ENCODE results near the gene LIN28B.

The LIN28B gene

GRCh38 chr6:105109955-105110895 lies 153.3 kb downstream of the LIN28B start:
- Histone ChIP-seq H3K27ac (peak overlapping the region; percentile 72), H3K79me2 (ENCODE audit: insufficient read depth, low read depth) (no peaks in the 10 kb centered on the region), H3K27me3 (ENCODE audit: insufficient read depth, low read depth) (no peaks in the 10 kb centered on the region), H3K9ac (no peak overlapping the region; the same call in 1 of the 2 replicates), H4K20me1 (ENCODE audit: insufficient read depth) (no peaks in the 10 kb centered on the region), H3K4me1 (ENCODE audit: low read depth, poor library complexity, severe bottlenecking) (peaks cover 36% of the 10 kb centered on the region), H2AFZ (ENCODE audit: low read depth) (peak overlapping the region; percentile 30; the same call in 1 of the 2 replicates), H3K36me3 (ENCODE audit: insufficient read depth) (no peaks in the 10 kb centered on the region), H3K4me3 (IDR thresholded peaks at IDR 0.05; ENCODE audit: insufficient read depth, low read depth, low read length) (no peak overlapping the region), H3K4me2 (peak overlapping the region; percentile 73)
- no peak for TF ChIP-seq CTCF (conservative IDR thresholded peaks at IDR 0.05; ENCODE audit: low read depth, low read length)

DNA sequence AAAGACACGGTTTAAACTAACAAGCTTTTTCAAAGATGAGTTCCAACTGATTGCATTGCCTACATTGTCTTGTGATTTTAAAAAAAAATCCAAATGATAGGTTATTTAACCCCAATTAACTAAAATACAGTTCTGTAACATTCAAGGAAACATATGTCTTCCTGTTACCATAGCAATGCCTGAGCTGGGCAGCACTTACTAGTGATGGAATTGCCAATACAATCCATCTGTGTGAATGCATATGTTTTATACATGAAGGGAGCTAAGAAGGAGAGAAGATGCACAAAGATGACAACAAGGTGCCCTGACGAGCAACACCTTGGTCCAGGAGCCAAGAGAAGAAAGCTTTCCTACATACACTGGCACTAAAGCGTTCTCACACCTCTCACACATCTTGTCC lies 154.2 kb downstream of the LIN28B start:
- Histone ChIP-seq H4K20me1 (ENCODE audit: insufficient read depth) (no peaks in the 10 kb centered on the region), H3K4me2 (peak overlapping the region; percentile 73; the same call in 1 of the 2 replicates), H2AFZ (ENCODE audit: low read depth) (no peak overlapping the region), H3K9ac (no peak overlapping the region), H3K27me3 (ENCODE audit: insufficient read depth, low read depth) (no peaks in the 10 kb centered on the region), H3K4me3 (IDR thresholded peaks at IDR 0.05; ENCODE audit: insufficient read depth, low read depth, low read length) (no peak overlapping the region), H3K79me2 (ENCODE audit: insufficient read depth, low read depth) (no peaks in the 10 kb centered on the region), H3K27ac (peak overlapping the region; percentile 72; the same call in 1 of the 2 replicates), H3K36me3 (ENCODE audit: insufficient read depth) (no peaks in the 10 kb centered on the region), H3K4me1 (ENCODE audit: low read depth, poor library complexity, severe bottlenecking) (peaks cover 36% of the 10 kb centered on the region)
- TF ChIP-seq CTCF (conservative IDR thresholded peaks at IDR 0.05; ENCODE audit: low read depth, low read length) = no peak

- no peaks in the 10 kb centered on the region for H3K36me3 ChIP-seq (ENCODE audit: insufficient read depth)
- no peak overlapping the region for H2AFZ ChIP-seq (ENCODE audit: low read depth)
- TF ChIP-seq CTCF (conservative IDR thresholded peaks at IDR 0.05; ENCODE audit: low read depth, low read length) = no peak
- no peak overlapping the region; the same call in 1 of the 2 replicates for H3K4me2 ChIP-seq
- no peak overlapping the region for H3K9ac ChIP-seq
- H3K4me1 ChIP-seq (ENCODE audit: low read depth, poor library complexity, severe bottlenecking) = peaks cover 36% of the 10 kb centered on the region
- no peaks in the 10 kb centered on the region for H4K20me1 ChIP-seq (ENCODE audit: insufficient read depth)
- H3K4me3 ChIP-seq (IDR thresholded peaks at IDR 0.05; ENCODE audit: insufficient read depth, low read depth, low read length) = no peak overlapping the region
- no peaks in the 10 kb centered on the region for H3K27me3 ChIP-seq (ENCODE audit: insufficient read depth, low read depth)
- no peak overlapping the region for H3K27ac ChIP-seq
- no peaks in the 10 kb centered on the region for H3K79me2 ChIP-seq (ENCODE audit: insufficient read depth, low read depth)
These were observed 155.0 kb downstream of the LIN28B start for GRCh38 chr6:105111871-105112270.

DNA sequence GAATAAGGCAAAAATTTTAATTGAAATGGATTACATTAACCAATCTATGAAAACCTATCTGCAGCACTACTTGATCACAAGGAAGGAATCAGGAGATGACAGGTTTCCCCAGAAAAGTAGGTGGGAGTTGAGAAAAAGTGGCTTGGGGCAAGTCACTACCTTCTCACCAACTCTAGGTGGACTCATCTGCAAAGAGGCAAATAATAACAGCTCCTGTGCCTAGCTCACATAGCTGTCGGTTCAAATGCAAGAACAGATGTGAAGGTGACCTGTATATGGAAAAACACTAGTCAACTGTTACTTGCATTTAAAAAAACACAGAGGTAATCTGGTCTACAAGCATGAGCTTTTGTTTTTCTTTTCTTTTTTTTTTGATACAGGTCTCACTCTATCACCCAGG lies 155.7 kb downstream of the LIN28B start:
- no peak overlapping the region for H2AFZ ChIP-seq (ENCODE audit: low read depth)
- no peak overlapping the region for H3K27ac ChIP-seq
- no peaks in the 10 kb centered on the region for H3K36me3 ChIP-seq (ENCODE audit: insufficient read depth)
- no peak overlapping the region for H3K9ac ChIP-seq
- H3K4me2 ChIP-seq = no peak overlapping the region
- H3K4me1 ChIP-seq (ENCODE audit: low read depth, poor library complexity, severe bottlenecking) = peaks cover 36% of the 10 kb centered on the region
- H4K20me1 ChIP-seq (ENCODE audit: insufficient read depth) = no peaks in the 10 kb centered on the region
- H3K4me3 ChIP-seq (IDR thresholded peaks at IDR 0.05; ENCODE audit: insufficient read depth, low read depth, low read length) = no peak overlapping the region
- H3K27me3 ChIP-seq (ENCODE audit: insufficient read depth, low read depth) = no peaks in the 10 kb centered on the region
- no peak for TF ChIP-seq CTCF (conservative IDR thresholded peaks at IDR 0.05; ENCODE audit: low read depth, low read length)
- no peaks in the 10 kb centered on the region for H3K79me2 ChIP-seq (ENCODE audit: insufficient read depth, low read depth)

Measured in KMS-11 (cell line).